Heart left ventricle (tissue), 16 donors: ENCODE data around the gene FOXL1. TPM values are rescaled to one million over a fixed set of nuclear protein-coding genes. Genes with fewer than 3 reads are reported as not detected.

Source experiments
- ATAC-seq, 4 donors: fragments of 200-7000 bp; cut with Tn5 transposase; one replicate each; pipeline ENCODE4 v1.9.1; 2020 to 2022; ENCODE audit warnings: moderate library complexity in 4 of 4, mild to moderate bottlenecking in 3 of 4, moderate number of reproducible peaks in 1 of 4
- DNase-seq, 5 donors: peaks; one replicate each; pipeline ENCODE4 v3.0.0-alpha.2; 2020
- H3K27ac ChIP-seq, 12 donors: fragments of 200-600 bp; sonication (generic) in 4 of 12; one replicate each; pipeline versions ENCODE4 v1.5.0 to v1.8.0; 2016 to 2022; ENCODE audit warnings: mild to moderate bottlenecking in 2 of 12
- H3K27me3 ChIP-seq, 9 donors: fragments of 200-600 bp; sonication (generic) in 2 of 9; one replicate each; pipeline versions ENCODE4 v1.5.1 to v1.8.0; 2016 to 2022; ENCODE audit warnings: mild to moderate bottlenecking in 3 of 9
- H3K36me3 ChIP-seq, 9 donors: fragments of 200-600 bp; sonication (generic) in 2 of 9; one replicate each; pipeline versions ENCODE4 v1.5.0 to v1.8.0; 2018 to 2022; ENCODE audit warnings: mild to moderate bottlenecking in 2 of 9
- H3K4me1 ChIP-seq, 12 donors: fragments of 200-600 bp; sonication (generic) in 4 of 12; one replicate each; pipeline versions ENCODE4 v1.5.0 to v1.8.0; 2016 to 2022; ENCODE audit warnings: mild to moderate bottlenecking in 3 of 12
- H3K4me3 ChIP-seq, 12 donors: fragments of 200-600 bp; sonication (generic) in 4 of 12; one replicate each; pipeline versions ENCODE4 v1.5.0 to v1.8.0; 2017 to 2022; ENCODE audit warnings: mild to moderate bottlenecking in 9 of 12, moderate library complexity in 4 of 12
- H3K9me3 ChIP-seq, 12 donors: fragments of 200-600 bp; sonication (generic) in 4 of 12; one replicate each; pipeline versions ENCODE4 v1.5.0 to v1.8.0; 2016 to 2022; ENCODE audit warnings: mild to moderate bottlenecking in 1 of 12
- POLR2A ChIP-seq, 2 donors: fragments of 450-650 bp; IDR thresholded peaks; one replicate each; pipeline ENCODE4 v1.6.1; 2017; ENCODE audit warnings: antibody characterized with exemption in 2 of 2, mild to moderate bottlenecking in 2 of 2, moderate library complexity in 2 of 2
- WGBS, 4 donors: extraction: QIAGEN DNeasy Blood & Tissue Kit in 2 of 4; methylation state at CpG; one replicate each; pipeline versions ENCODE4 v1.1.5 to v1.1.7; 2013 to 2018; 5-methylcytosine and 5-hydroxymethylcytosine counted together
- intact Hi-C, 10 donors: fragments of 100-400 bp; cut with DNase I; formaldehyde crosslinking; loops; one replicate each; pipeline versions ENCODE4 v1.11.1 to v1.14.2; 2022
- polyA plus RNA-seq, 2 donors: library from polyadenylated mRNA; stranded (reverse); fragments of 200-250 nt; gene quantifications; one replicate each; pipeline ENCODE4 v1.2.3, GENCODE V29; 2013
- total RNA-seq, 9 donors: library from RNA; depleted of rRNA in 2 of 9; stranded (reverse); fragments of >200 nt in 2 of 9; fragmentation: NEBNext Ultra II Directional in 3 of 9; extraction: Animal tissue kit (Norgen Biotek cat#: 25700) in 3 of 9; gene quantifications; one replicate each; pipeline versions ENCODE4 v1.1.0 to v1.2.4, GENCODE V29; 2016 to 2023
- TF ChIP-seq, protein P1 (sequence below), 12 donors: fragments of 200-600 bp; sonication (generic) in 4 of 12; IDR thresholded peaks; one replicate each; pipeline versions ENCODE4 v1.5.0 to v1.8.0; 2018 to 2022; ENCODE audit warnings: antibody characterized with exemption in 12 of 12, mild to moderate bottlenecking in 5 of 12
- donor health status: ischemic (EF 13 %, LVEDD 7.1; RV severe dilation, severe dysfunction).
- donor health status: healthy with polysubstance abuse.
- donor health status: DM: no; HTN: yes; CAD: no.
- donor health status: DM: no; HTN: no; CAD: no.
- donor health status: ischemic (EF 25% LVEDD 6.9; RV normal size, moderate dysfunction).
- donor health status: ischemic (EF 25% LVEDD 5.7; RV mildly dilated, moderate dysfunction).
- donor health status: healthy.
- donor health status: DM: yes; HTN: yes; CAD: no.
- donor health status: ischemic (EF 35%, LVEDD 5.7; RV mildly dilated, moderate dysfunction).
- donor health status: nonischemic (EF 11% LVEDD 7.7; RV severe dilation, severe dysfunction).
- donor health status: DM: yes; HTN: yes; CAD: no.
- donor health status: PGD.
- donor health status: ischemic (EF 29% LVEDD 5.4; RV normal size, mild dysfunction).
- donor health status: nonischemic (EF 23%, LVEDD 6.1; RV moderate dilation, normal function).

The FOXL1 gene
- total and polyA plus RNA-seq, 11 donors: 0.44 to 1.4 (median 0.69) TPM

DNA sequence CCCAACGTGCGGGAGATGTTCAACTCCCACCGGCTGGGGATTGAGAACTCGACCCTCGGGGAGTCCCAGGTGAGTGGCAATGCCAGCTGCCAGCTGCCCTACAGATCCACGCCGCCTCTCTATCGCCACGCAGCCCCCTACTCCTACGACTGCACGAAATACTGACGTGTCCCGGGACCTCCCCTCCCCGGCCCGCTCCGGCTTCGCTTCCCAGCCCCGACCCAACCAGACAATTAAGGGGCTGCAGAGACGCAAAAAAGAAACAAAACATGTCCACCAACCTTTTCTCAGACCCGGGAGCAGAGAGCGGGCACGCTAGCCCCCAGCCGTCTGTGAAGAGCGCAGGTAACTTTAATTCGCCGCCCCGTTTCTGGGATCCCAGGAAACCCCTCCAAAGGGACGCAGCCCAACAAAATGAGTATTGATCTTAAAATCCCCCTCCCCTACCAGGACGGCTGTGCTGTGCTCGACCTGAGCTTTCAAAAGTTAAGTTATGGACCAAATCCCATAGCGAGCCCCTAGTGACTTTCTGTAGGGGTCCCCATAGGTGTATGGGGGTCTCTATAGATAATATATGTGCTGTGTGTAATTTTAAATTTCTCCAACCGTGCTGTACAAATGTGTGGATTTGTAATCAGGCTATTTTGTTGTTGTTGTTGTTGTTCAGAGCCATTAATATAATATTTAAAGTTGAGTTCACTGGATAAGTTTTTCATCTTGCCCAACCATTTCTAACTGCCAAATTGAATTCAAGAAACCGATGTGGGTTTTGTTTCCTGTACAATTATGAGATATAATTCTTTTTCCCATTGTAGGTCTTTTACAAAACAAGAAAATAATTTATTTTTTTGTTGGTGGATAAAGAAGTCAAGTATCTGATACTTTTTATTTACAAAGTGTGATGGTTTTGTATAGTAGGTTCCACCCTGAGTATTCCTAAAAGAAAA lies 9.4 kb upstream of the FOXL1 start:
- WGBS, 4 donors: 7 to 9% (median 8%) methylated on average over 20 to 33 of the region's 33 CpGs

GRCh38 chr16:86569701-86570447 lies 8.5 kb upstream of the FOXL1 start:
- Histone ChIP-seq H3K27ac (peak overlapping the region in 9 of 12 donors; percentile 6 to 89 (median 67)), H3K4me1 (peaks cover 0 to 36% (median 10%) of the 10 kb centered on the region in 12 donors), H3K9me3 (no peaks in the 10 kb centered on the region), H3K27me3 (peaks cover 24 to 100% (median 75%) of the 10 kb centered on the region in 9 donors), H3K4me3 (peak overlapping the region; percentile 14 to 83 (median 58)), H3K36me3 (no peaks in the 10 kb centered on the region)
- TF ChIP-seq POLR2A (IDR thresholded peaks at IDR 0.05): no peak
- TF ChIP-seq, protein P1, sequence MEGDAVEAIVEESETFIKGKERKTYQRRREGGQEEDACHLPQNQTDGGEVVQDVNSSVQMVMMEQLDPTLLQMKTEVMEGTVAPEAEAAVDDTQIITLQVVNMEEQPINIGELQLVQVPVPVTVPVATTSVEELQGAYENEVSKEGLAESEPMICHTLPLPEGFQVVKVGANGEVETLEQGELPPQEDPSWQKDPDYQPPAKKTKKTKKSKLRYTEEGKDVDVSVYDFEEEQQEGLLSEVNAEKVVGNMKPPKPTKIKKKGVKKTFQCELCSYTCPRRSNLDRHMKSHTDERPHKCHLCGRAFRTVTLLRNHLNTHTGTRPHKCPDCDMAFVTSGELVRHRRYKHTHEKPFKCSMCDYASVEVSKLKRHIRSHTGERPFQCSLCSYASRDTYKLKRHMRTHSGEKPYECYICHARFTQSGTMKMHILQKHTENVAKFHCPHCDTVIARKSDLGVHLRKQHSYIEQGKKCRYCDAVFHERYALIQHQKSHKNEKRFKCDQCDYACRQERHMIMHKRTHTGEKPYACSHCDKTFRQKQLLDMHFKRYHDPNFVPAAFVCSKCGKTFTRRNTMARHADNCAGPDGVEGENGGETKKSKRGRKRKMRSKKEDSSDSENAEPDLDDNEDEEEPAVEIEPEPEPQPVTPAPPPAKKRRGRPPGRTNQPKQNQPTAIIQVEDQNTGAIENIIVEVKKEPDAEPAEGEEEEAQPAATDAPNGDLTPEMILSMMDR (IDR thresholded peaks at IDR 0.05): no peak
- 23 to 34% (median 29%) methylated on average over 13 of the region's 13 CpGs for WGBS, 4 donors
- no peak for DNase-seq
- intact Hi-C loops: loop anchor here in 9 of 10 donors (5.0 to 10.0 kb wide), 10 partner anchors 47 to 825 kb away; partner anchors contain the start of gene MAP1LC3B (in 1 of the 9)
- no peak for ATAC-seq

More for the DNA sequence above, 9.4 kb upstream of the FOXL1 start:
- Histone ChIP-seq H3K4me3 (peak overlapping the region; percentile 36 to 83 (median 58)), H3K9me3 (no peaks in the 10 kb centered on the region), H3K4me1 (peaks cover 0 to 32% (median 14%) of the 10 kb centered on the region in 12 donors), H3K27me3 (peaks cover 24 to 100% (median 78%) of the 10 kb centered on the region in 9 donors), H3K27ac (peak overlapping the region; percentile 5 to 89 (median 76)), H3K36me3 (no peaks in the 10 kb centered on the region)
- no peak for ATAC-seq
- intact Hi-C loops: loop anchor here in 5 of 10 donors (5.0 to 10.0 kb wide), 5 partner anchors 48 to 826 kb away; partner anchors contain the start of gene MAP1LC3B (in 1 of the 5)
- DNase-seq: no peak
- TF ChIP-seq POLR2A (IDR thresholded peaks at IDR 0.05): no peak
- TF ChIP-seq, protein P1 (IDR thresholded peaks at IDR 0.05): no peak

DNA sequence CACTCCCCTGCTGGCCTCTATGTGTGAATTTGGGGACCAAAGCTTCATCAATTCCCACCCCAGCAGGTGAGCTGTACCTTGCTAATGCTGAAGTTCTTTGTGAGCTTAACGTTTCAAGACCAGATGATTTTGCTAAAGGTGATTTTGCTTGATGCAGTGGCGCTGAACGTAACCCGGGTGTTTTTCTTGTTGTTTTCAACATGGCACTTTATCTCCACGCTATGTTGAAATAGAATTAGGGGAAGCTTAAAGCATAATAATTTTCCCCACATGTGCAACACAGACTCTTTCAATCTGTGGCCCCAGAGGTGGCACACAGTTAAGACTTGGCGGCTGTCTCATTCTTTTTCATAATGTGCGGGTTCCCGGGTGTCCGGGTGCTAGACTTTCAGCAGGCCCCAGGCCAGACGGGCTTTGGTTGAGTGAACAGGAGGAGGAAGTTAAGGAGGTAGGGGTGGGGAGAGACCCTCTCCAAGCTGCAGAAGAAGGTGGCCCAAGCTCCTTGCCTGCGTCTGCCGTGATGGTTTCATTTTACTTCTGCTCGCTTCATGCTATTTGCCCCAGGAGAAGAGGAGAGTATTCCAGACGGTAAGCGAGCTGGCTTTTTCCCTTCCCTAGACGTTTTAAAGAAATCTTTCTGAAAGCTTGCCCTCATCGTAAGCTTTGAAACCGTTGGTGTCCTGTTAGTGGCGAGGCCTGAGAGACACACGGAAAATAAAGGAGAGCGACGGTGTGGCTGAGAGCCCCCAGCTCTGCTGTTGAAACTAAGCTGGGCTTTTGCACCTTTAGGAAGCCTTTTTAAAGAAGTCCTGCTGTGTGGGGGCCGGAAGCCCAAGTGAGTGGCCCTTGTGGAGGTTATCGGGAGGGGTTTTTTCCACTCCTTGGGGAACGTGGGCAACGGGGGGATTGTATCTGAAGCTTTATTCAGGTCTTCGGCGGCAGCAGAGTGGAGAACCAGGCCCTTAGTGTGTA lies 7.5 kb upstream of the FOXL1 start:
- no peak for ATAC-seq
- Histone ChIP-seq H3K4me1 (peaks cover 0 to 44% (median 11%) of the 10 kb centered on the region in 12 donors), H3K27ac (peak overlapping the region in 11 of 12 donors; percentile 11 to 89 (median 64)), H3K27me3 (peaks cover 19 to 100% (median 71%) of the 10 kb centered on the region in 9 donors), H3K4me3 (peak overlapping the region; percentile 14 to 83 (median 58)), H3K9me3 (no peaks in the 10 kb centered on the region), H3K36me3 (no peaks in the 10 kb centered on the region)
- TF ChIP-seq, protein P1 (IDR thresholded peaks at IDR 0.05): no peak
- no peak for TF ChIP-seq POLR2A (IDR thresholded peaks at IDR 0.05)
- no peak for DNase-seq
- 37 to 54% (median 47%) methylated on average over 28 of the region's 28 CpGs for WGBS, 4 donors
- intact Hi-C loops: loop anchor here in 8 of 10 donors (5.0 to 10.0 kb wide), 7 partner anchors 84 to 486 kb away; no protein-coding TSS in a partner anchor
